ENCODE results near the gene MYO1C.
"Not testable (repeated sequence)": the region's sequence is repeated elsewhere in the genome, so short reads cannot be mapped to it uniquely, and the experiment has no call there.

Gene MYO1C

GRCh38 chr17:1509290-1509881, 16.9 kb upstream of the MYO1C start:
- DNase-seq (ENCODE audit: low read depth), result no peak

GRCh38 chr17:1508709-1509108, 16.2 kb upstream of the MYO1C start:
- DNase-seq (ENCODE audit: low read depth), result not testable (repeated sequence)

GRCh38 chr17:1506649-1507267, 14.3 kb upstream of the MYO1C start:
- no peak for DNase-seq (ENCODE audit: low read depth)

GRCh38 chr17:1505586-1505985, 13.1 kb upstream of the MYO1C start:
- no peak for DNase-seq (ENCODE audit: low read depth)

- no peak for DNase-seq (ENCODE audit: low read depth)
These were observed 12.4 kb upstream of the MYO1C start for GRCh38 chr17:1504866-1505265.

- no peak for DNase-seq (ENCODE audit: low read depth)
These were observed 11.2 kb upstream of the MYO1C start for GRCh38 chr17:1503699-1504098.

GRCh38 chr17:1498869-1499268, 6.4 kb upstream of the MYO1C start:
- no peak for DNase-seq (ENCODE audit: low read depth)

GRCh38 chr17:1498233-1498632, 5.7 kb upstream of the MYO1C start:
- no peak for DNase-seq (ENCODE audit: low read depth)

- DNase-seq (ENCODE audit: low read depth), result no peak
These were observed 5.3 kb upstream of the MYO1C start for GRCh38 chr17:1497831-1498230.

GRCh38 chr17:1496869-1497268, 4.4 kb upstream of the MYO1C start:
- DNase-seq (ENCODE audit: low read depth), result no peak

- no peak for DNase-seq (ENCODE audit: low read depth)
These were observed 2.9 kb upstream of the MYO1C start for GRCh38 chr17:1495265-1495989.

GRCh38 chr17:1494736-1495253, 2.3 kb upstream of the MYO1C start:
- no peak for DNase-seq (ENCODE audit: low read depth)

- no peak for DNase-seq (ENCODE audit: low read depth)
These were observed 1.7 kb upstream of the MYO1C start for GRCh38 chr17:1494203-1494602.

- DNase-seq (ENCODE audit: low read depth), result no peak
These were observed 950 bp upstream of the MYO1C start for GRCh38 chr17:1493291-1493980.

- DNase-seq (ENCODE audit: low read depth), result peak; percentile 34
These were observed 840 bp downstream of the MYO1C start for GRCh38 chr17:1491443-1492248.

- DNase-seq (ENCODE audit: low read depth), result peak; percentile 48
These were observed 1.6 kb downstream of the MYO1C start for GRCh38 chr17:1490643-1491442.

- DNase-seq (ENCODE audit: low read depth), result no peak
These were observed 3.6 kb downstream of the MYO1C start for GRCh38 chr17:1488826-1489270.

GRCh38 chr17:1487939-1488825, 4.3 kb downstream of the MYO1C start:
- DNase-seq (ENCODE audit: low read depth), result peak; percentile 69

GRCh38 chr17:1486802-1487695, 5.4 kb downstream of the MYO1C start:
- peak; percentile 74 for DNase-seq (ENCODE audit: low read depth)
